ENCODE results near the gene GCHFR. TPM values are rescaled to one million over a fixed set of nuclear protein-coding genes. Genes with fewer than 3 reads are reported as not detected.

GCHFR gene
- total RNA-seq, 1 experiment from 2014 or later, result 0.82 TPM

- in situ Hi-C loops (cut with HindIII; ENCODE audit: low pct_unique_long_range_greater_than_20kb, low sequenced_read_pairs), result no loop called here
- no peak for DNase-seq (ENCODE audit: low read depth, low spot score)
These were observed 32.2 kb downstream of the GCHFR start for GRCh38 chr15:40796041-40796440.

DNA sequence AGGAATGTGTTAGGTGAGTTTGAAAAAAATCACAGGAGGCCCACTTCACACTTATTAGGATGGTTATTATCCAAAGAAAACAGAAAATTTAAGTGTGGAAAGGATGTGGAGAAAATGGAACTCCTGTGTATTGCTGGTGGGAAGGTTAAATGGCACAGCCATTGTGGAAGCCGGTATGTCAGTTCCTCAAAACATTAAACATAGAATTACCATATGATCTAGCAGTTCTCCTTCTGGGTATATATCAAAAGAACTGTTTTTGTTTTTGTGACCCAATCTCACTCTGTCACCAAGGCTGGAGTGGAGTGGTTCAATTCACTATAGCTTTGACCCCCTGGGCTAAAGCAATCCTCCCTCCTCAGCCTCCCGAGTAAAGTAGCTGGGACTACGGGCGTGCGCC is 32.6 kb downstream of the GCHFR start:
- in situ Hi-C loops (cut with HindIII; ENCODE audit: low pct_unique_long_range_greater_than_20kb, low sequenced_read_pairs), result no loop called here
- DNase-seq (ENCODE audit: low read depth, low spot score), result no peak

GRCh38 chr15:40799523-40799922 is 35.7 kb downstream of the GCHFR start:
- no peak for DNase-seq (ENCODE audit: low read depth, low spot score)
- in situ Hi-C loops (cut with HindIII; ENCODE audit: low pct_unique_long_range_greater_than_20kb, low sequenced_read_pairs), result no loop called here

DNA sequence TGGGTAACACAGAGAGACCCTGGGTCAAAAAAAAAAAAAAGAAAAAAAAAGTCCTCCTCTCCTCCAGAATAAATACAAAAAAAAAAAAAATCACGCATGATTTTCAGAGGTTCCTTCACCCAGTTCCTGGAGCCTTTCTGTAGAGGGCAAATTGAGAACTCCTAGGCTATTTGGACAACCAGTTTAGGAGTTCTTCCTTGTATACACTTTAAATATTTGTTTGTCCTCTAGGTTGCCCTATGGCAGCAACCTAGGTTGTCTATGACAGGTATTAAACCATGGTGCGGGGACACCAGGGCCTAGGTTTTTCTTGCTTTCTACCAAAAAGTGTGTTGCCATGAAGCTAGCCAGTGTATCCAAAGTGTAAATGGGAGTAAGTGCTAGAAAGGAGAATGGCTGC is 39.2 kb downstream of the GCHFR start:
- in situ Hi-C loops (cut with HindIII; ENCODE audit: low pct_unique_long_range_greater_than_20kb, low sequenced_read_pairs), result no loop called here
- DNase-seq (ENCODE audit: low read depth, low spot score), result no peak

- in situ Hi-C loops (cut with HindIII; ENCODE audit: low pct_unique_long_range_greater_than_20kb, low sequenced_read_pairs), result no loop called here
- DNase-seq (ENCODE audit: low read depth, low spot score), result no peak
These were observed 39.8 kb downstream of the GCHFR start for GRCh38 chr15:40803688-40804087.

GRCh38 chr15:40806672-40807027 is 42.8 kb downstream of the GCHFR start:
- in situ Hi-C loops (cut with HindIII; ENCODE audit: low pct_unique_long_range_greater_than_20kb, low sequenced_read_pairs), result no loop called here
- no peak for DNase-seq (ENCODE audit: low read depth, low spot score)

- in situ Hi-C loops (cut with HindIII; ENCODE audit: low pct_unique_long_range_greater_than_20kb, low sequenced_read_pairs), result no loop called here
- DNase-seq (ENCODE audit: low read depth, low spot score), result peak; percentile 99
These were observed 43.4 kb downstream of the GCHFR start, which contains the start of the genes DNAJC17 and ZFYVE19 for GRCh38 chr15:40807028-40807887. TSS of gene DNAJC17 (minus strand) at chr15:40807473. CDS start at chr15:40807446, 27 bp downstream. TSS of gene ZFYVE19 (plus strand) at chr15:40807089. CDS start at chr15:40807590, 501 bp downstream.

- in situ Hi-C loops (cut with HindIII; ENCODE audit: low pct_unique_long_range_greater_than_20kb, low sequenced_read_pairs), result no loop called here
- DNase-seq (ENCODE audit: low read depth, low spot score), result no peak
These were observed 44.1 kb downstream of the GCHFR start for GRCh38 chr15:40807888-40808461.

GRCh38 chr15:40808861-40809450 is 45.1 kb downstream of the GCHFR start:
- in situ Hi-C loops (cut with HindIII; ENCODE audit: low pct_unique_long_range_greater_than_20kb, low sequenced_read_pairs), result no loop called here
- DNase-seq (ENCODE audit: low read depth, low spot score), result no peak

- in situ Hi-C loops (cut with HindIII; ENCODE audit: low pct_unique_long_range_greater_than_20kb, low sequenced_read_pairs), result no loop called here
- no peak for DNase-seq (ENCODE audit: low read depth, low spot score)
These were observed 49.0 kb downstream of the GCHFR start for GRCh38 chr15:40812721-40813425.

DNA sequence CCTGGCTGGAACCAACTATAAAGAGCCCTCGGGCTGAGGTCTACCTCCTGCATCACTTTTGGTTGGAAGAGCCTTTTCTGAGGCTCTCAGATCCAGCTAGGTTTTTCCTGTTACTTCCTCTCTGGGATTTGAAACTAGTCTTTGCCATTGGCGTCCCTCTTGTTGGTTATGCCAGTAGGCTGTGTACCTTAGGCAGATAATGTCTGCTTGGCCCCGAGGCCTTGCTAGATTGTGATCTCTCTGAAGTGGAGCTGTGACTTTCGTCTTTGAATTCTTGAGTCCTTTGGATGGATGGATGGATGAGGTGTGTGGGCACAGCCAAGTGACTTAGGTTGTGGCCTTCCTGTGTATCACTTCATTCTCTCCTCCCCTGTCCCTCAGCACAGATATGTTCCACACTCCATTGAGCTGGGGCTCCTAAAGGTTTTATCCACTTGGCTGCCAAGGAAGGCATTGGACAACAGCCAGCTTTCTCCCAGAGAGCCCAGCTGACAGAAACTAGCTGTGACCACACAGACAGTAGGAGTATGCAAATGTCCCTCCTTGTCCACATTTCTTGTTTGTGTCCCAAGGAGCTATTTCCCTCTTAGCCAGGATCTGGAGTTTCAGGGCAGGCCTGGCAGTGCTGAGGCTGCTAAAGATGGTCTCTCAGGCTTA is 51.3 kb downstream of the GCHFR start:
- DNase-seq (ENCODE audit: low read depth, low spot score), result peak; percentile 15
- in situ Hi-C loops (cut with HindIII; ENCODE audit: low pct_unique_long_range_greater_than_20kb, low sequenced_read_pairs), result no loop called here

Small RNAs within 50 kb of the gene (small RNA-seq; reads per million reads assigned to genes)
- 0 reads per million in 2 experiments for gene SUMO2P15

Other genes starting within 250 kb of the GCHFR start
- gene CCDC32, start 199.0 kb upstream of the GCHFR start, total RNA-seq (2014; rRNA removed; shearing (Covaris generic)), result 8.9 and 21.6 TPM in 2 replicates
- 13.7 and 17.9 TPM in 2 replicates for gene RPUSD2, start 194.8 kb upstream of the GCHFR start, total RNA-seq (2014; rRNA removed; shearing (Covaris generic))
- 17.2 and 18.4 TPM in 2 replicates for gene KNL1, start 169.8 kb upstream of the GCHFR start, total RNA-seq (2014; rRNA removed; shearing (Covaris generic))
- 5.1 and 7.0 TPM in 2 replicates for gene RAD51, start 68.9 kb upstream of the GCHFR start, total RNA-seq (2014; rRNA removed; shearing (Covaris generic))
- gene RMDN3, start 8.8 kb upstream of the GCHFR start, total RNA-seq (2014; rRNA removed; shearing (Covaris generic)), result 26.6 and 31.3 TPM in 2 replicates
- not detected in 2 replicates for gene C15orf62, start 5.9 kb downstream of the GCHFR start, total RNA-seq (2014; rRNA removed; shearing (Covaris generic))
- 9.3 and 11.5 TPM in 2 replicates for gene ZFYVE19, start 43.0 kb downstream of the GCHFR start, total RNA-seq (2014; rRNA removed; shearing (Covaris generic))
- gene DNAJC17, start 43.4 kb downstream of the GCHFR start, total RNA-seq (2014; rRNA removed; shearing (Covaris generic)), result 23.5 and 26.9 TPM in 2 replicates
- gene PPP1R14D, start 64.6 kb downstream of the GCHFR start, total RNA-seq (2014; rRNA removed; shearing (Covaris generic)), result not detected in 2 replicates
- 0.32 and 1.4 TPM in 2 replicates for gene SPINT1, start 80.0 kb downstream of the GCHFR start, total RNA-seq (2014; rRNA removed; shearing (Covaris generic))
- gene RHOV, start 110.2 kb downstream of the GCHFR start, total RNA-seq (2014; rRNA removed; shearing (Covaris generic)), result 0.32 and 0.82 TPM in 2 replicates
- gene VPS18, start 130.4 kb downstream of the GCHFR start, total RNA-seq (2014; rRNA removed; shearing (Covaris generic)), result 85.6 and 88.6 TPM in 2 replicates
- gene DLL4, start 165.3 kb downstream of the GCHFR start, total RNA-seq (2014; rRNA removed; shearing (Covaris generic)), result 0.56 and 0.92 TPM in 2 replicates
- gene CHAC1, start 189.4 kb downstream of the GCHFR start, total RNA-seq (2014; rRNA removed; shearing (Covaris generic)), result 77.3 and 91.0 TPM in 2 replicates

All from SK-MEL-5 (cell line).